AG04450 (cell line): Measurements from ENCODE around the gene ZNF512B. TPM values are rescaled to one million over a fixed set of nuclear protein-coding genes. Genes with fewer than 3 reads are reported as not detected.

ENCODE experiments used
- CTCF ChIA-PET: fragments of 300-600, 350-600 bp; formaldehyde crosslinking; extraction: SDS; loops from one replicate; lab custom pipeline; 2022; ENCODE audit warnings: antibody characterized with exemption, inconsistent platforms; lab: Charles Lee
- POLR2A ChIA-PET: fragments of 350-600 bp; formaldehyde crosslinking; extraction: SDS; loops from one replicate; lab custom pipeline; 2021; ENCODE audit warnings: antibody characterized with exemption, inconsistent platforms; lab: Yijun Ruan, JAX
- DNase-seq: peaks from one replicate; pipeline ENCODE4 v3.0.0-alpha.2; 2011; ENCODE audit warnings: low read depth, low spot score
- H3K27ac ChIP-seq: one replicate; pipeline ENCODE4 v1.5.1; 2012; ENCODE audit warnings: low read depth, low read length, control low read depth
- H3K27me3 ChIP-seq: one replicate; pipeline ENCODE4 v1.6.0; 2012; ENCODE audit warnings: low read length; ENCODE audit not compliant: control insufficient read depth, insufficient read depth
- H3K4me3 ChIP-seq: 2 replicates; pipeline ENCODE4 v1.5.1; 2011; ENCODE audit warnings: mild to moderate bottlenecking, low read depth, low read length, control low read depth
- H3K9me3 ChIP-seq: 2 replicates; pipeline ENCODE4 v1.5.1; 2012; ENCODE audit warnings: low read length; ENCODE audit not compliant: control insufficient read depth, insufficient read depth
- polyA plus RNA-seq: library from polyadenylated mRNA; depleted of rRNA; stranded (reverse); fragments of >200 nt; gene quantifications from 2 replicates; pipeline ENCODE4 v1.2.3, GENCODE V29; 2011
- TF ChIP-seq, protein P1 (sequence below): IDR thresholded peaks from 2 replicates; pipeline ENCODE4 v1.5.1; 2011; ENCODE audit warnings: low read depth, low read length, control low read depth, inconsistent platforms

Gene ZNF512B
- polyA plus RNA-seq, 1 experiment = 4.0 TPM

DNA sequence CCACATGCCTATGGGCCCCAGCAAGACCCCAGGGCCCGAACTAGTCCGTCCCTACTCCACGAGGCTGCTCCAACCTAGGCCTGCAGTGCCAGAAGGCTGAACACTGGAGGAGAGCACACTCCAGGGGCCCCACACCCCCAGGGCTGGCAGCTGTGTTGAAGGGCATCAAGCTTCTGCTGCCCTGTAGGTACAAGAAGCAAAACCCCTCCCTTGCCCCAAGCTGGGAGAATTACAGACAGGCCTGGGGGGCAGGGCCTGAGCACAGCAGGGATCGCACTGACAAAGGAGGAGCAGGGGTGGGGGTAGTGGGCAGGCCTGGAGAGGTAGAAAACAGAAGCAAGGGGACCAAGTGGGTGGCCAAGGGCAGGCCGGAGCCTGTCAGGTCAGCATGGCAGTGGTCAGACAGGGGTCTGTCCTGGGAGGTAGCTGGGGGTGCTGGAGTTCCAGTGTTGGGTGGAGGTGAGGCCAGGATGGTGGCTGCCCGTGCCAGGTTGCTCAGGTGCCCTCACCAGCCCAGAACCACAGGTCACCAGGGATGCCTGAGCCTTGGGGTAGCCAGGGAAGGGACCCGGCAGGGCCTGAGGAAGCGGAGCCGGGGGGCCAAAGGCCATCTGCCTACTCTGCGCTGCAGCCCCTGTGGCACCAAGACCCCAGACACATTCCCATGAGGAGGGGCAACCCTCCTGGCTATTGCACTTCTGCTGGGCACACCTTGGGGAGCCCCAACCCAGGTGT, 10.6 kb downstream of the ZNF512B start:
- CTCF ChIA-PET = no interaction called here
- DNase-seq = no peak
- Histone ChIP-seq H3K27ac (no peak overlapping the region), H3K9me3 (peaks cover 19% of the 10 kb centered on the region), H3K27me3 (no peaks in the 10 kb centered on the region), H3K4me3 (no peak overlapping the region)
- TF ChIP-seq, protein P1, sequence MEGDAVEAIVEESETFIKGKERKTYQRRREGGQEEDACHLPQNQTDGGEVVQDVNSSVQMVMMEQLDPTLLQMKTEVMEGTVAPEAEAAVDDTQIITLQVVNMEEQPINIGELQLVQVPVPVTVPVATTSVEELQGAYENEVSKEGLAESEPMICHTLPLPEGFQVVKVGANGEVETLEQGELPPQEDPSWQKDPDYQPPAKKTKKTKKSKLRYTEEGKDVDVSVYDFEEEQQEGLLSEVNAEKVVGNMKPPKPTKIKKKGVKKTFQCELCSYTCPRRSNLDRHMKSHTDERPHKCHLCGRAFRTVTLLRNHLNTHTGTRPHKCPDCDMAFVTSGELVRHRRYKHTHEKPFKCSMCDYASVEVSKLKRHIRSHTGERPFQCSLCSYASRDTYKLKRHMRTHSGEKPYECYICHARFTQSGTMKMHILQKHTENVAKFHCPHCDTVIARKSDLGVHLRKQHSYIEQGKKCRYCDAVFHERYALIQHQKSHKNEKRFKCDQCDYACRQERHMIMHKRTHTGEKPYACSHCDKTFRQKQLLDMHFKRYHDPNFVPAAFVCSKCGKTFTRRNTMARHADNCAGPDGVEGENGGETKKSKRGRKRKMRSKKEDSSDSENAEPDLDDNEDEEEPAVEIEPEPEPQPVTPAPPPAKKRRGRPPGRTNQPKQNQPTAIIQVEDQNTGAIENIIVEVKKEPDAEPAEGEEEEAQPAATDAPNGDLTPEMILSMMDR = no peak
- POLR2A ChIA-PET = no interaction called here

DNA sequence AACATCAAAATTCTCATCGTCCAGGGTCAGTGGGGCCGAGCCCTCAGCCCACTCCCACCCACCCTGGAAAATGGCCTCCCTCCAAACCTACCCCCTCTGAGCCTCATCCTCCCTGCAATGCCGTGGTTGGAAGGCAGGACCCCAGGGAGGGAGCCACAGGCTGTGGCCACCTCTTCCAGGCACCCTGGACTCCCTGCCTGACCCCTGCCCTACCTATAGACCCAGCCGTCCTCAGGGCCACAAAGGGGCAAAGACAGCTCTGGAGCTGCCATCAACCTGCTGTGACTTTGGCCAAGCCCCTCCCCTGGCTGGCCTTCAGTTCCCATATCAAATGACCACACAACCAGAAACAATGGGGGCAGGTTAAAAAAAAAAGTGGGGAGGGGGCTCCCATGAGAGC, 11.3 kb downstream of the ZNF512B start:
- TF ChIP-seq, protein P1 = no peak
- DNase-seq = no peak
- ChIA-PET POLR2A (no interaction called here), CTCF (no interaction called here)
- H3K27me3 ChIP-seq = no peaks in the 10 kb centered on the region
- H3K9me3 ChIP-seq = peaks cover 12% of the 10 kb centered on the region
- H3K4me3 ChIP-seq = no peak overlapping the region
- no peak overlapping the region for H3K27ac ChIP-seq

DNA sequence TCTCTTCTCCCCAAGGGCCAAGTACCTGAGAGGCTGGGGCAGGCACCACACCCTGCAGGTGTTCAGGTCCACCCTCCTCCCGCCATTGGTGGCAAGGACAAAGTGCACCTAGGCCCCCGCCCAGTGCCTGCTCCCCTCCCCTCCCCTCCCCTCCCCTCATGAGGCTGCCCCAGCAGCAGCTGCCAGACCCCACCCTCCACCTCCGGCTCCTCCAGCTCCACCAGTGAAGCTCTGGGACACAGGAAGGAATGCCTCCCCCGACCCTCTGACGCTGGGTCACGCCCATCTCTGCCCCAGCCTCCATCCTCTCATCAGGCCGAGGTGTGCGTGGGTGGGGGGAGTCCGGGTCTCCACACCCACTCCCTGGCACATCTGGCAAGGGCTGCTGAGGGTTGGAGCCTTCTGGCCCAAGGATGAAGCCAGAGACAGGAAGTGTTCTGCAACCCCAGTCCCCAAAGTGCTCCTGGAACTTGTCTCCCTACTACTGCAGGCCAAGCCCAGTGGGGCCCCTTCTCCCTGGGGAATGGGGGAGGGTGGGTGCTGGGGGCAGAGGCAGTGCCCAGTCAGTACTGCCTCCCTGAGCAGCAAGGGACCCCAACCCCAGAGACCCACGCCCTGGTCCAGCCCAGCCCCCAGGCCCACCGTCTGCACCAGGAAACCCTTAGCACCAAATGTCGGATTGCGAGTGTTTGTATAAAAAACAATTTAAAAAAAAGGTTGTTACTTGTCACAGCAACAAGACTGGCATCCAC, 11.9 kb downstream of the ZNF512B start:
- no peak for DNase-seq
- H3K4me3 ChIP-seq = no peak overlapping the region
- ChIA-PET POLR2A (interaction anchor here (0.6 to 2.2 kb wide), 2 partner anchors 92 to 250 kb away, joined by 3 to 7 read pairs; partner anchors contain the start of genes ARFRP1, TPD52L2 and ZGPAT), CTCF (interaction anchor here (0.6 kb wide), 1 partner anchor 104 kb away, joined by 11 read pairs; no protein-coding TSS in a partner anchor)
- TF ChIP-seq, protein P1 = no peak
- H3K9me3 ChIP-seq = peaks cover 6% of the 10 kb centered on the region; the same call in 1 of the 2 replicates
- H3K27me3 ChIP-seq = no peaks in the 10 kb centered on the region
- peak overlapping the region; percentile 68 for H3K27ac ChIP-seq

DNA sequence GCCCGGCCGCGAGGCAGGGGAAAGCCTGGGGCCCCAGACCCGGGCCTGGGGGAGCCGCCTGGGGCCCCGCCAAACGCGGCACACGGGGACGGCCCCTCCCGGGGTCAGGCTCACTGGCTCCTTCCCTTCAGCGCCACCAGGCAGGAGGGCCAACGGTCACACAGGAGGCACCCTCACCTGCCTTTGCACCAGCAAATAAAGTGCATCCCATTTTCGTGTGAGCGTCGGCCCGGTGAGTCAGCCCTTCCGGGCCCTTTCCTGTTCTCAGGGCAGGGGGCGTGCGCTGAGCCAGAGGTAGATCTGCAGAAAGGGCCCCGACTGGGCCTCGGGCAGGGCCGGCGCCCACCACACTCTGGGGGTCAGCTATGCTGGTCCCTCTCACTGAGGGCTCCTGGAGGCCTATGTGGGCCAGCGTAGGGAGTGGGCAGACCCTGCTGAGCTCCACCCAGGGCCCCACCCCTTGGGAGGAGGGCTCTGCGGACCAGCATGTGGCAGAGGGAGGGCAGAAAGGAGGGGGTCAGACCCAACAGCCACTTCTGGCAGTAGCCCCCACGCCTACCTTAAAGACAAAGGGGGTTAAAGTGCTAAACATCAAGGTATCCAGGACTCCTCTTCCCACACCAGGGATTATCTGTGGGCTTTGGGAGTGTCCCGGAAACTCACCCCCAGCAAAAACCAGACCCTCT, 12.6 kb downstream of the ZNF512B start:
- POLR2A ChIA-PET = interaction anchor here (1.1 to 2.2 kb wide), 2 partner anchors 92 to 250 kb away, joined by 5 to 7 read pairs; partner anchors contain the start of genes ARFRP1, TPD52L2 and ZGPAT
- CTCF ChIA-PET = no interaction called here
- H3K27ac ChIP-seq = peak overlapping the region; percentile 68
- peak overlapping the region; percentile 51 for H3K4me3 ChIP-seq
- TF ChIP-seq, protein P1 = peak; percentile 10; the same call in 1 of the 2 replicates
- DNase-seq = no peak
- no peaks in the 10 kb centered on the region; the same call in 1 of the 2 replicates for H3K9me3 ChIP-seq
- no peaks in the 10 kb centered on the region for H3K27me3 ChIP-seq
